ENCODE results near the gene VHLL. TPM values are rescaled to one million over a fixed set of nuclear protein-coding genes. Genes with fewer than 3 reads are reported as not detected.
A peak's percentile ranks its signal among the peaks of the same experiment; 100 is the strongest.

Gene VHLL
- total and polyA plus RNA-seq, 2 of the 13 experiments (the other 11 are each of a cell fraction or from before 2014, with no cell fraction given), result 0.24 TPM; not detected in 1

DNA sequence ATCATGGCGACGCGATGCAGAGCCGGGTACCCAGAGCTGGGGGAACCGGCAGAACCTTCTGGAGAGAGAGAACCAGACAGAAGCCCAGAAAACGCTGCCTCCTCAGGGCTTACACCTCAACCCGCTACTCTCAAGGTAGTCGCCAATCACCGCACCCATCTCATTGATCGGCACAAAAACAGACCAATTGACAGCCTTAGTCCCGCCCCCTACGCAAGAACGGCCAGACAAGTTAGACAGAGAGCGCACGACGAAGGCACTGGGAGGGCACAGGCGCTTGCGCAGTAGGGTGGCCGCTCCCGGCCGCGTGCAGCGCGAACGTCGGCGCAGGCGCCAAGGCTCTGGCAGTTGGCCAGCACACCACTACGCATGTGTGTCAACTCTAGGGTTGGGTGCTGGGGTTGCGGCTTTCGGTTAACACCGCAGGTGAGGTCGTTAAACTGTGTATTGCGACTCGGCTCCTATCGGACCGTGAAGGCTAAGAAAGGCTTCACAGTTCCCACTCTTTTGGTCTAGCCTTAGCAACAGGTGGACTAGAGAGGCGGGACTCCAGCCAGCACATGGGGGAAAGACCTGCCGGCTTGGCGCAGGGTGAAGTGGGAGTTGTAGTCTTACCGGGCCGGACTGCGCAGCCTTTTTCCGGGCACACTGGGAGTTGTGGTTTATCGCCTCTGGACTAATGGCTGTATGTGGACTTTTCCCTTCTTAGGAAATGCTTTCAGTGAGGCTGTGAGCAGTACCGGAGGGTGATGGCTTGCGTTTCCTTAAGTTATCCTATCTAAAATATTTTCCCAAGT lies 39.3 kb upstream of the VHLL start, which contains the start of the genes CCT3 and TSACC (continued):
- TF ChIP-seq ZNF773 (CRISPR knock-in tag; IDR thresholded peaks at IDR 0.05; ENCODE audit: borderline replicate concordance) (no peak), PAF1 (CRISPR knock-in tag; IDR thresholded peaks at IDR 0.05) (no peak), ZNF713 (CRISPR knock-in tag; IDR thresholded peaks at IDR 0.05) (no peak), NFE2 (CRISPR knock-in tag; IDR thresholded peaks at IDR 0.05) (no peak), FOXJ3 (CRISPR knock-in tag; IDR thresholded peaks at IDR 0.05; ENCODE audit: borderline replicate concordance) (no peak), GFI1 (CRISPR knock-in tag; IDR thresholded peaks at IDR 0.05; ENCODE audit: borderline replicate concordance) (no peak), PRPF4 (IDR thresholded peaks at IDR 0.05; ENCODE audit: low read depth, low read length, poor library complexity, severe bottlenecking) (no peak), ZNF253 (CRISPR knock-in tag; IDR thresholded peaks at IDR 0.05; ENCODE audit: borderline replicate concordance) (no peak), FOXO1 (CRISPR knock-in tag; IDR thresholded peaks at IDR 0.05) (peak; percentile 38; the same call in 1 of the 2 replicates), RCOR2 (CRISPR knock-in tag; IDR thresholded peaks at IDR 0.05) (no peak; the same call in 1 of the 2 replicates), ZNF556 (CRISPR knock-in tag; IDR thresholded peaks at IDR 0.05; ENCODE audit: borderline replicate concordance) (no peak; the same call in 1 of the 2 replicates), POLR2AphosphoS5 (IDR thresholded peaks at IDR 0.05; ENCODE audit: low read depth, low read length) (peak; percentile 91), IRX3 (CRISPR knock-in tag; IDR thresholded peaks at IDR 0.05; ENCODE audit: borderline replicate concordance, low read depth) (peak; percentile 60; the same call in 1 of the 2 replicates), SALL1 (CRISPR knock-in tag; IDR thresholded peaks at IDR 0.05) (peak; percentile 56), ZNF235 (CRISPR knock-in tag; IDR thresholded peaks at IDR 0.05; ENCODE audit: borderline replicate concordance) (no peak), CBX5 (CRISPR knock-in tag; IDR thresholded peaks at IDR 0.05; ENCODE audit: borderline replicate concordance) (no peak)
- TF ChIP-seq, protein P1, sequence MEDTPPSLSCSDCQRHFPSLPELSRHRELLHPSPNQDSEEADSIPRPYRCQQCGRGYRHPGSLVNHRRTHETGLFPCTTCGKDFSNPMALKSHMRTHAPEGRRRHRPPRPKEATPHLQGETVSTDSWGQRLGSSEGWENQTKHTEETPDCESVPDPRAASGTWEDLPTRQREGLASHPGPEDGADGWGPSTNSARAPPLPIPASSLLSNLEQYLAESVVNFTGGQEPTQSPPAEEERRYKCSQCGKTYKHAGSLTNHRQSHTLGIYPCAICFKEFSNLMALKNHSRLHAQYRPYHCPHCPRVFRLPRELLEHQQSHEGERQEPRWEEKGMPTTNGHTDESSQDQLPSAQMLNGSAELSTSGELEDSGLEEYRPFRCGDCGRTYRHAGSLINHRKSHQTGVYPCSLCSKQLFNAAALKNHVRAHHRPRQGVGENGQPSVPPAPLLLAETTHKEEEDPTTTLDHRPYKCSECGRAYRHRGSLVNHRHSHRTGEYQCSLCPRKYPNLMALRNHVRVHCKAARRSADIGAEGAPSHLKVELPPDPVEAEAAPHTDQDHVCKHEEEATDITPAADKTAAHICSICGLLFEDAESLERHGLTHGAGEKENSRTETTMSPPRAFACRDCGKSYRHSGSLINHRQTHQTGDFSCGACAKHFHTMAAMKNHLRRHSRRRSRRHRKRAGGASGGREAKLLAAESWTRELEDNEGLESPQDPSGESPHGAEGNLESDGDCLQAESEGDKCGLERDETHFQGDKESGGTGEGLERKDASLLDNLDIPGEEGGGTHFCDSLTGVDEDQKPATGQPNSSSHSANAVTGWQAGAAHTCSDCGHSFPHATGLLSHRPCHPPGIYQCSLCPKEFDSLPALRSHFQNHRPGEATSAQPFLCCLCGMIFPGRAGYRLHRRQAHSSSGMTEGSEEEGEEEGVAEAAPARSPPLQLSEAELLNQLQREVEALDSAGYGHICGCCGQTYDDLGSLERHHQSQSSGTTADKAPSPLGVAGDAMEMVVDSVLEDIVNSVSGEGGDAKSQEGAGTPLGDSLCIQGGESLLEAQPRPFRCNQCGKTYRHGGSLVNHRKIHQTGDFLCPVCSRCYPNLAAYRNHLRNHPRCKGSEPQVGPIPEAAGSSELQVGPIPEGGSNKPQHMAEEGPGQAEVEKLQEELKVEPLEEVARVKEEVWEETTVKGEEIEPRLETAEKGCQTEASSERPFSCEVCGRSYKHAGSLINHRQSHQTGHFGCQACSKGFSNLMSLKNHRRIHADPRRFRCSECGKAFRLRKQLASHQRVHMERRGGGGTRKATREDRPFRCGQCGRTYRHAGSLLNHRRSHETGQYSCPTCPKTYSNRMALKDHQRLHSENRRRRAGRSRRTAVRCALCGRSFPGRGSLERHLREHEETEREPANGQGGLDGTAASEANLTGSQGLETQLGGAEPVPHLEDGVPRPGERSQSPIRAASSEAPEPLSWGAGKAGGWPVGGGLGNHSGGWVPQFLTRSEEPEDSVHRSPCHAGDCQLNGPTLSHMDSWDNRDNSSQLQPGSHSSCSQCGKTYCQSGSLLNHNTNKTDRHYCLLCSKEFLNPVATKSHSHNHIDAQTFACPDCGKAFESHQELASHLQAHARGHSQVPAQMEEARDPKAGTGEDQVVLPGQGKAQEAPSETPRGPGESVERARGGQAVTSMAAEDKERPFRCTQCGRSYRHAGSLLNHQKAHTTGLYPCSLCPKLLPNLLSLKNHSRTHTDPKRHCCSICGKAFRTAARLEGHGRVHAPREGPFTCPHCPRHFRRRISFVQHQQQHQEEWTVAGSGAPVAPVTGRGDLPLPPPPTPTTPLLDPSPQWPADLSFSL (CRISPR knock-in tag; IDR thresholded peaks at IDR 0.05), result peak; percentile 43; the same call in 1 of the 2 replicates
- TF ChIP-seq, protein P2, sequence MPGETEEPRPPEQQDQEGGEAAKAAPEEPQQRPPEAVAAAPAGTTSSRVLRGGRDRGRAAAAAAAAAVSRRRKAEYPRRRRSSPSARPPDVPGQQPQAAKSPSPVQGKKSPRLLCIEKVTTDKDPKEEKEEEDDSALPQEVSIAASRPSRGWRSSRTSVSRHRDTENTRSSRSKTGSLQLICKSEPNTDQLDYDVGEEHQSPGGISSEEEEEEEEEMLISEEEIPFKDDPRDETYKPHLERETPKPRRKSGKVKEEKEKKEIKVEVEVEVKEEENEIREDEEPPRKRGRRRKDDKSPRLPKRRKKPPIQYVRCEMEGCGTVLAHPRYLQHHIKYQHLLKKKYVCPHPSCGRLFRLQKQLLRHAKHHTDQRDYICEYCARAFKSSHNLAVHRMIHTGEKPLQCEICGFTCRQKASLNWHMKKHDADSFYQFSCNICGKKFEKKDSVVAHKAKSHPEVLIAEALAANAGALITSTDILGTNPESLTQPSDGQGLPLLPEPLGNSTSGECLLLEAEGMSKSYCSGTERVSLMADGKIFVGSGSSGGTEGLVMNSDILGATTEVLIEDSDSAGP (CRISPR knock-in tag; IDR thresholded peaks at IDR 0.05; ENCODE audit: borderline replicate concordance), result peak; percentile 68; the same call in 1 of the 2 replicates
- TF ChIP-seq, protein P3, sequence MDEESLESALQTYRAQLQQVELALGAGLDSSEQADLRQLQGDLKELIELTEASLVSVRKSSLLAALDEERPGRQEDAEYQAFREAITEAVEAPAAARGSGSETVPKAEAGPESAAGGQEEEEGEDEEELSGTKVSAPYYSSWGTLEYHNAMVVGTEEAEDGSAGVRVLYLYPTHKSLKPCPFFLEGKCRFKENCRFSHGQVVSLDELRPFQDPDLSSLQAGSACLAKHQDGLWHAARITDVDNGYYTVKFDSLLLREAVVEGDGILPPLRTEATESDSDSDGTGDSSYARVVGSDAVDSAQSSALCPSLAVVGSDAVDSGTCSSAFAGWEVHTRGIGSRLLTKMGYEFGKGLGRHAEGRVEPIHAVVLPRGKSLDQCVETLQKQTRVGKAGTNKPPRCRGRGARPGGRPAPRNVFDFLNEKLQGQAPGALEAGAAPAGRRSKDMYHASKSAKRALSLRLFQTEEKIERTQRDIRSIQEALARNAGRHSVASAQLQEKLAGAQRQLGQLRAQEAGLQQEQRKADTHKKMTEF (CRISPR knock-in tag; IDR thresholded peaks at IDR 0.05), result peak; percentile 65
